Activated CD4-positive, alpha-beta T cell treated with anti-CD3 and anti-CD28 coated beads for 24 hours (primary cell): Measurements from ENCODE around the gene KLHL2.
"Not testable (repeated sequence)": the region's sequence is repeated elsewhere in the genome, so short reads cannot be mapped to it uniquely, and the experiment has no call there.

Experiments used
- DNase-seq, 2 donors: peaks; one replicate each; pipeline ENCODE4 v3.0.0-alpha.2; 2020; ENCODE audit warnings: low read depth in 2 of 2

The KLHL2 gene

GRCh38 chr4:165232623-165233433 lies 25.5 kb downstream of the KLHL2 start:
- DNase-seq, result not testable (repeated sequence)

DNA sequence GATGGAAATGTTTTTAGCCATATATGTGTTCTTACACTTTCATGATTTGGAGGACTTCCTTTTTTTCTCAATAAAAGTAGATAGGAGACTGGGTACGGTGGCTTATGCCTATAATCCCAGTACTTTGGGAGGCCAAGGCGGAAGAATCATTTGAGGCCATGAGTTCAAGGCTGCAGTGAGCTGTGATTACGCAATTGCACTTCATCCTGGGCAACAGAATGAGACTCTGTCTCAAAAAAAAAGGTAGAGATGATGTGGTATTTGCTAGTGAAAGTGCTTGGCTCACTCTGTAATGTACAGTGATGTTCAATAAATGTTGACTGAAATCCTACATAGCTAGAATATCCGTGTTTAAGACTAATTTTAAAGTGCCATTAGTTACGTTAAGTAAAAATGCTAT lies 27.4 kb downstream of the KLHL2 start:
- no peak for DNase-seq

DNA sequence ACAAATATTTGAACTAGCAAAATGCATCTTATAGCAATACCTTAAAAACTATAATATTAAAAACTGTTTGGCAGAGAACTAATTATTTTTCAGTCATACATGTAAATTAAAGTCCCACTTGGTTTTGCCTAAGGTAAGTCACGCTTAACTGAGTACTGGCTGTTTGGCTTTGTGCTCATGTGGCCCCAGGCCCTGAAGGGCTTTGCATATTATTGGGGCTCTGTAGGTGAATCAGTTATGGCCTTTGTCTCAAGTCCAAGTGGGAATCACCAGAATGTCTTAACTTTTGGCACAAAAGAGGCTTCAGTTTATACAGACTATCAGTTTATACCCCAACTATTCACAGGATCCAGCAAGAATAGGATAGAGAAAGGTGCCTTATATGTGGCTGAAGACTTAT lies 29.5 kb downstream of the KLHL2 start:
- DNase-seq, result not testable (repeated sequence)

DNA sequence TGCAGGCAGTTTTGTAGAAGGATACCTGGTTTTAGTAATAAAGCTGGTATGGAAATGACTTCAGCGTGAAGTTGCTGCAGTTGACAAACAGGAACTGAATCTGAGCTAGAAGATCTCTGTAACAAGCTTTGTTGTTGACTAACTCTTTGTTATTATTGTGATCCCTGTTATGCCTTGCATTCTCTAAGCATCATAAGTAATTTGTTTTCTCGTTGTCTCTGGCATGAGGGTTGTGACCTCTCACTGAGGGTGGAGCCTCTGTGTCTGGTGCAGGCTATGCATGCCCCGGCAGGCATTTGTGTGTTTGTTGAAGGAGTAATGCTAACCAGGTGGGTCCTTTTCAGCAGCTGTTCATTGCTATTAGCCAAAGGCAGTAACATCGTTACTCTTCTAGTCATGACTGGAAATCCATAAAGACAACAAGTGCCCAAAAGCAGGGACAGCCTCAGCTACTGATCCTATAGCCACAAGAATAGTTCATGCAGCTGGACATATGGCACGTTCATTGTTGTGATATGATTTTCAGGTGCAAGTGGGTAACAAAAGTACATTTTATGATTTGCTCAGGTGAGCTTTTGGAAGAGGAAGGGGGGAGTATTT lies 30.8 kb downstream of the KLHL2 start:
- DNase-seq, result not testable (repeated sequence)

- DNase-seq, result not testable (repeated sequence)
Observed at GRCh38 chr4:165240761-165241160, 33.4 kb downstream of the KLHL2 start.

GRCh38 chr4:165244148-165244547 lies 36.8 kb downstream of the KLHL2 start:
- not testable (repeated sequence) for DNase-seq

GRCh38 chr4:165244587-165245186 lies 37.3 kb downstream of the KLHL2 start:
- not testable (repeated sequence) for DNase-seq

GRCh38 chr4:165248102-165248501 lies 40.7 kb downstream of the KLHL2 start:
- no peak for DNase-seq

DNA sequence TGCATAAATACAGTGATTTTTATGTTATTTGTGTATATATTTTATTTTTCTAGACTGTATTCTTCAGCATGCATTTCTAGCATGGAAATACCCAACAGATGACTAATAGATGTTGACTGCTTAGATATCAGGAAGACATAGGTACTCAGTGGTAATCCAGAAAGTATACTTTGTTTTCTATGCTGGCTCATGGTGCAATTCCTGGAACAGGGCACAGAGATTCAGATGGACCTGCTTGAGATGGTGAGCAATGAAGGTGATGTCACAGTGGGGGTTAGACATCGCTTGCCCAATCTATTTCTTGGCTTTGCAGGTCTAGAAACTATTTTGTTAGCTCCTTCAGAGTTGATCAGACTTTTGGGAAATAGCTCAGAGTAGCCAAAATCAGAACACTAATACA lies 41.5 kb downstream of the KLHL2 start:
- not testable (repeated sequence) for DNase-seq

DNA sequence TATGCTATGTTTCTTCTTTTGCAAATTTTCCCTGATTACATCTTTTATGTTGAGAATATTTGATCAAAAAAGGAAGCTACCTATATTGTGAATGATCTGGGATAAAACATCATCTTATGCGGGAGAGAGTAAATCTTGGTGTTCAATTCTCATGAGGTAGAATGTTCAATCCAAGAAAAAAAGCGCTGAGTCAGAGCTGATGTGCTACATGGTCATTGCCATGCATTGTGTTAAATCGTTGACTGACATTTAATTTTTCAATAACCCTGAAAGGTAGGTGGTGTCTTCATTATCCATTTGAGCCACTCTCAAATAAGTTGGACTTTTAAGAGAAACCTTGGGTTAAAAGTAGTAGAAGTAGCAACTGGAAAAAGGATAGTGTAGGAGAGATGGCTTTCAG lies 47.4 kb downstream of the KLHL2 start:
- not testable (repeated sequence) for DNase-seq

DNA sequence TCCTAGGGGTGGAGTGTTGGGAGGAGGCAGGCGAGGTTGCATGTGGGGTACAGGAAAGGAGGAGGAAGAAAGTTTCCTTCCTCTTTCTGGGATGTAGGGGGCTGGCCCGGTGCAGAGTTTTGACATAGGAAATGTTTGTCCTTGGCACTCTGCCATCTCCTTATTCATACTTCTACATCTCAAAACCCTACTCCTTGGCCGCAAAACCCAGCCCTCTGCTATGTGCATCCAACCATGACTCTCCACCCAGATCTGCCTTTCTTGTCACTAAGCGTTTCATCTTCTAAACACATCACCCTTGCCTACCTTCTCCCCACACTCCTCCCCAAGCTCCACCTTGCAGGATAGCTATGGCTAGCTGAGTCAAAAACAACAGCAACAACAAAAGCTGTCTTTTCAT lies 48.1 kb downstream of the KLHL2 start:
- peak; percentile 15 to 31 for DNase-seq

GRCh38 chr4:165256074-165256659 lies 48.8 kb downstream of the KLHL2 start:
- DNase-seq, result not testable (repeated sequence)

DNA sequence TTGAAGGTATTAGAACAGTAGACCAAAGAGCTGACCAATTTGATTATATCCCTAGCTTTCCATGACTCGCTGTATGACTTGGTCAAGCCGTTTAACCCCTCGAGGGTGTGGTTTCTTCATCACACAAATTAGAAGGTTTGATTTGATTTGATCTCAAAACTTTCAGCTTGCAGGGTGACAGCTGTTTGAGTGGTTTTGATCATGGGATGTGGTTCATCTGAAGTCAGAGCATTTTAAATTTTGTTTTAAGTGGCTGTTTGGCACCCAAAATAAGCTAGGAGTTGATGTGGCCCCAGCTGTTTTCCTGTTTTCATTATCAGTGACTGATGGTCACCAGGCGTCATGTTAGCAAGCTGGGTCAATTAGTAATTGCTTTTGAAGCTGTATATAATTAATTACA lies 52.4 kb downstream of the KLHL2 start:
- DNase-seq, result not testable (repeated sequence)

DNA sequence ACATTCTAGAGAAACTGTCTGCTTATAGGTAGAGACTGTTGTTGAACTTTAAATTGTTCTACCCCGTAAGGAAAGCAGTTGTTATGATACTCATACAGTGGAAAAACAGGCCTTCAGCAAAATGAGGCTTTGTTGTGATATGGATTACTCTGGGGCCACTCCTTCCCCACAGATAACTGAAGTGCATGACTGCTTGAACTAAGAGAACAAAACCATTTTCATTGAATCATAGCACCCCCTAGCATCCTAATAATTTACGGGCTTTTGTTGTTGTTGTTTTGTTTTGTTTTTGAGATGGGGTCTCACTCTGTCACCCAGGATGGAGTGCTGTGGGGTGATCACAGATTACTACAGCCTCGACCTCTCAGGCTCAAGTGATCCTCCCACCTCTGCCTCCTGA lies 54.9 kb downstream of the KLHL2 start:
- not testable (repeated sequence) for DNase-seq

DNA sequence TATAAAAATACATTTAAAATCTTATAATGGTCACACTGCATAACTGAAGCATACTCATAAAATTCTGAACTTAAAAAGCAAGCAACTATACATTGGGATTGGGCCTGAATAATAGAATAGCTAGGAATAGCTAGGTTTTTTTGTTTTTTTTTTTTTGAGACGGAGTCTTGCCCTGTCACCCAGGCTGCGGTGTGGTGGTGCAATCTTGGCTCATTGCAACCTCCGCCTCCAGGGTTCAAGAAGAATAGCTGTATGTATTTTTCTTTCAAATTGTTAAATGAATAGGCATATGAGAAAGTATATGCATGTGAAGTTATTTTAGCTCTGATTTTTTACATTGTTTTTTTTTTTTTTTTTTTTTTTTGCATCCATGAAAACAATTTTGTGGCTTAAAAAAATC lies 56.1 kb downstream of the KLHL2 start:
- not testable (repeated sequence) for DNase-seq

GRCh38 chr4:165269931-165270330 lies 62.6 kb downstream of the KLHL2 start:
- DNase-seq, result not testable (repeated sequence)

DNA sequence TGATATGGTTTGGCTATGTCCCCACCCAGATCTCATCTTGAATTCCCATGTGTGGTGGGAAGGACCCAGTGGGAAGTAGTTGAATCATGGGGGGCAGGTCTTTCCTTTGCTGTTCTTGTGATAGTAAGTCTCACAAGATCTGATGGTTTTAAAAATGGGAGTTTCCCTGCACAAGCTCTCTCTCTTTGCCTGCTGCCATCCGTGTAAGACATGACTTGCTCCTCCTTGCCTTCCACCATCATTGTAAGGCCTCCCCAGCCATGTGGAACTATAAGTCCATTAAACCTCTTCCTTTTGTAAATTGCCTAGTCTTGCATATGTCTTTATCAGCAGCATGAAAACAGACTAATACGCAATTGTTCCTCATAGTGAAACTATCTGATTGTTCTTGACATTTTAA lies 66.1 kb downstream of the KLHL2 start:
- not testable (repeated sequence) for DNase-seq

GRCh38 chr4:165275357-165275756 lies 68.0 kb downstream of the KLHL2 start:
- not testable (repeated sequence) for DNase-seq

- DNase-seq, result not testable (repeated sequence)
Observed at GRCh38 chr4:165279531-165279930, 72.2 kb downstream of the KLHL2 start.

GRCh38 chr4:165284697-165285096 lies 77.3 kb downstream of the KLHL2 start:
- DNase-seq, result not testable (repeated sequence)

DNA sequence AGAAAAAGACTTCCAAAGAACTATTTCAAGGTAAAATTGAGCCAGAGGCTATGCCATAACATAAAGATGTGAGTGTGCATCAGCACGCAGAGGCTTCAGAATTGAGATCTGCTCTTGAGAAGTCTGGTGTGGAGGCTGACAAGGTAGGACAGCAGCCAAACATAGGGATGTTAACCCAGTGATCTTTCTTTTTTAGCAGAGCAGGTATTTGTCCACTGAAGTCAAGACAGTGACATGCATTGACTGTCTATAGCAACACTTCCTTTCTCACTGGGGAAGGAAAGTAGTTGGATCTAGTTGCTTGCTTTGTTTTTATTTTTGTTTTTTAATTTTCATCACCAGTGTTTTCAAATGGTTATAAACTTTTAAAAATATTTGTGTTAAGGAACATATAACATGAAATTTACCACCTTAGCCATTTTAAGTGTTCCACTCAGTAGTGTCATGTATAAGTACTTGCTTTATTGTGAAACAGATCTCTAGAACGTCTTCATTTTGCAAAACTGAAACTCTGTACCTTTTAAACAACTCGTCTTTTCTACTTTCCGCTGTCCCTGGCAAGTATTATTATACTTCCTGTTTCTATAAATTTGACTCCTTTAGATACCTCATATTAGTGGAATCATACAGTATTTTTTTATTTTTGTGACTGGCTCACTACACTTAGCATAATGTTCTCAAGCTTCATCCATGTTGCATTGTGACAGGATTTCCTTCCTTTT lies 79.4 kb downstream of the KLHL2 start:
- DNase-seq, result not testable (repeated sequence)

DNA sequence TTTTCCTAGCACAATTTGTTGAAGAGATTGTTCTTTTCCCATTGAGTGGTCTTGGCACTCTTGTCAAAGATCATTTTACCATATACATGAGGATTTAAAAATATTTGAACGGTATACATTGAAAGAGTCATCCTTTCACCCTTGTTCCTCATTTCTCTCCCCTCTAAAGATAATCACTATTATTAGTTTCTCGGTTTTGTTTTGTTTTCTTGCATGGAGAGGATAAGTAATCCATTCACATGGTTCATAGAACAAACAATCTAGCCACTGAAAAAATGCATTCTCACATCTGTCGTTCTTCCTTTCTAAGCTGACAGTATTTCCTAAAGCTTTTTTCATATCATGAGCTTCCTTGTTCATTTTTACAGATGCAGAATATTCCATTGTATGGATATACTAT lies 80.9 kb downstream of the KLHL2 start:
- no peak for DNase-seq
